ENCODE results near the gene CARD8.

- TF ChIP-seq CTCF (conservative IDR thresholded peaks at IDR 0.05) (no peak), EZH2 (IDR thresholded peaks at IDR 0.05; ENCODE audit: low read depth) (no peak)
These were observed 1.2 kb downstream of the CARD8 start for GRCh38 chr19:48254529-48254970.

Data from PC-9 (cell line).